HL-60 (cell line): ENCODE results near the gene NSMF.

Source experiments
- GABPA ChIP-seq: IDR thresholded peaks from 2 replicates; pipeline ENCODE4 v1.6.1; 2012; ENCODE audit warnings: low read depth
- POLR2AphosphoS5 ChIP-seq: IDR thresholded peaks from 2 replicates; pipeline ENCODE4 v1.6.1; 2012; ENCODE audit warnings: low read depth
- SPI1 ChIP-seq: IDR thresholded peaks from 2 replicates; pipeline ENCODE4 v1.6.1; 2012; ENCODE audit warnings: low read depth, mild to moderate bottlenecking, borderline replicate concordance
- TF ChIP-seq, protein P1 (sequence below): IDR thresholded peaks from one replicate; pipeline ENCODE4 v1.5.1; 2011; ENCODE audit warnings: low read length, control low read depth, inconsistent platforms; ENCODE audit not compliant: insufficient read depth
- TF ChIP-seq, protein P2 (sequence below): IDR thresholded peaks from 2 replicates; pipeline ENCODE4 v1.6.1; 2012; ENCODE audit warnings: low read depth; ENCODE audit not compliant: insufficient replicate concordance

DNA sequence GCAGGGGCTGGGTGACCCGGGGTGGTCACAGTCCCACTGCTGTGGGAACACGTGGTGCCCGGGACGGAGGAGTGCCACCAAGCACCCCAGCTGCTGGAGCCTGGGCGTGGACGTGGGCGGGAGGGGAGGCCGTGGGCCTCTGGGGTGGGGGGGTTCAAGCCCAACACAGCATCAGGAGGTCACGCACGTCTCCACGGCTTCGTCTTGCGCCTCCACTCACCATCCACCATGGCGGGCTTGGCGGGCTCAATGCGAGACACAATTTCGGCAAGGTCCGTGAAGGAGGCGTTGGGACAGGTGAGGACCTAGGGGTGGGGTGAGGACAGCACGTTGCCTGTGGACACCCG lies 2.2 kb upstream of the NSMF start:
- TF ChIP-seq POLR2AphosphoS5 (no peak), GABPA (no peak), SPI1 (no peak)
- TF ChIP-seq, protein P1, sequence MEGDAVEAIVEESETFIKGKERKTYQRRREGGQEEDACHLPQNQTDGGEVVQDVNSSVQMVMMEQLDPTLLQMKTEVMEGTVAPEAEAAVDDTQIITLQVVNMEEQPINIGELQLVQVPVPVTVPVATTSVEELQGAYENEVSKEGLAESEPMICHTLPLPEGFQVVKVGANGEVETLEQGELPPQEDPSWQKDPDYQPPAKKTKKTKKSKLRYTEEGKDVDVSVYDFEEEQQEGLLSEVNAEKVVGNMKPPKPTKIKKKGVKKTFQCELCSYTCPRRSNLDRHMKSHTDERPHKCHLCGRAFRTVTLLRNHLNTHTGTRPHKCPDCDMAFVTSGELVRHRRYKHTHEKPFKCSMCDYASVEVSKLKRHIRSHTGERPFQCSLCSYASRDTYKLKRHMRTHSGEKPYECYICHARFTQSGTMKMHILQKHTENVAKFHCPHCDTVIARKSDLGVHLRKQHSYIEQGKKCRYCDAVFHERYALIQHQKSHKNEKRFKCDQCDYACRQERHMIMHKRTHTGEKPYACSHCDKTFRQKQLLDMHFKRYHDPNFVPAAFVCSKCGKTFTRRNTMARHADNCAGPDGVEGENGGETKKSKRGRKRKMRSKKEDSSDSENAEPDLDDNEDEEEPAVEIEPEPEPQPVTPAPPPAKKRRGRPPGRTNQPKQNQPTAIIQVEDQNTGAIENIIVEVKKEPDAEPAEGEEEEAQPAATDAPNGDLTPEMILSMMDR, result no peak
- TF ChIP-seq, protein P2, sequence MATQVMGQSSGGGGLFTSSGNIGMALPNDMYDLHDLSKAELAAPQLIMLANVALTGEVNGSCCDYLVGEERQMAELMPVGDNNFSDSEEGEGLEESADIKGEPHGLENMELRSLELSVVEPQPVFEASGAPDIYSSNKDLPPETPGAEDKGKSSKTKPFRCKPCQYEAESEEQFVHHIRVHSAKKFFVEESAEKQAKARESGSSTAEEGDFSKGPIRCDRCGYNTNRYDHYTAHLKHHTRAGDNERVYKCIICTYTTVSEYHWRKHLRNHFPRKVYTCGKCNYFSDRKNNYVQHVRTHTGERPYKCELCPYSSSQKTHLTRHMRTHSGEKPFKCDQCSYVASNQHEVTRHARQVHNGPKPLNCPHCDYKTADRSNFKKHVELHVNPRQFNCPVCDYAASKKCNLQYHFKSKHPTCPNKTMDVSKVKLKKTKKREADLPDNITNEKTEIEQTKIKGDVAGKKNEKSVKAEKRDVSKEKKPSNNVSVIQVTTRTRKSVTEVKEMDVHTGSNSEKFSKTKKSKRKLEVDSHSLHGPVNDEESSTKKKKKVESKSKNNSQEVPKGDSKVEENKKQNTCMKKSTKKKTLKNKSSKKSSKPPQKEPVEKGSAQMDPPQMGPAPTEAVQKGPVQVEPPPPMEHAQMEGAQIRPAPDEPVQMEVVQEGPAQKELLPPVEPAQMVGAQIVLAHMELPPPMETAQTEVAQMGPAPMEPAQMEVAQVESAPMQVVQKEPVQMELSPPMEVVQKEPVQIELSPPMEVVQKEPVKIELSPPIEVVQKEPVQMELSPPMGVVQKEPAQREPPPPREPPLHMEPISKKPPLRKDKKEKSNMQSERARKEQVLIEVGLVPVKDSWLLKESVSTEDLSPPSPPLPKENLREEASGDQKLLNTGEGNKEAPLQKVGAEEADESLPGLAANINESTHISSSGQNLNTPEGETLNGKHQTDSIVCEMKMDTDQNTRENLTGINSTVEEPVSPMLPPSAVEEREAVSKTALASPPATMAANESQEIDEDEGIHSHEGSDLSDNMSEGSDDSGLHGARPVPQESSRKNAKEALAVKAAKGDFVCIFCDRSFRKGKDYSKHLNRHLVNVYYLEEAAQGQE, result no peak
